Measurements from ENCODE around the gene PRR35.

DNA sequence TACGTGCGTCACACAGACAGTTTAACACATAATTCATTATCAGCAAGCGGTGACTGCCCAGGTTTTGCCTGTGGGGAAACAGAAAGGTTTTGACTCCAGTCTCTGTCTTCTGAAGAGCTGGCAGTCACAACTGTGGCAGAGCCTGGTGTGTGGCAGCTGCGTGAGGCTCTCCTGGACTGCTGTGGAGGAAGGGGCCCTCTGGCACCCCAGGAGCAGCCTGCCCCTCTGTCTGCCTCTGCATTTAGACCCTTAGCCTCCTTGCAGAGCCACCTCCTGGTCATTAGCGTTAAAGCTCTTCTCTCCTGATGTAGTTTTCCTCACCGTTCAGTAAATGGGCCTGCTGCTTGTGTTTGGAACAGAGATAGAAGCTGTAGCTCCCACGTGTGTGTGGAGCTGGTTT, 40.6 kb downstream of the PRR35 start:
- TF ChIP-seq, protein P1, sequence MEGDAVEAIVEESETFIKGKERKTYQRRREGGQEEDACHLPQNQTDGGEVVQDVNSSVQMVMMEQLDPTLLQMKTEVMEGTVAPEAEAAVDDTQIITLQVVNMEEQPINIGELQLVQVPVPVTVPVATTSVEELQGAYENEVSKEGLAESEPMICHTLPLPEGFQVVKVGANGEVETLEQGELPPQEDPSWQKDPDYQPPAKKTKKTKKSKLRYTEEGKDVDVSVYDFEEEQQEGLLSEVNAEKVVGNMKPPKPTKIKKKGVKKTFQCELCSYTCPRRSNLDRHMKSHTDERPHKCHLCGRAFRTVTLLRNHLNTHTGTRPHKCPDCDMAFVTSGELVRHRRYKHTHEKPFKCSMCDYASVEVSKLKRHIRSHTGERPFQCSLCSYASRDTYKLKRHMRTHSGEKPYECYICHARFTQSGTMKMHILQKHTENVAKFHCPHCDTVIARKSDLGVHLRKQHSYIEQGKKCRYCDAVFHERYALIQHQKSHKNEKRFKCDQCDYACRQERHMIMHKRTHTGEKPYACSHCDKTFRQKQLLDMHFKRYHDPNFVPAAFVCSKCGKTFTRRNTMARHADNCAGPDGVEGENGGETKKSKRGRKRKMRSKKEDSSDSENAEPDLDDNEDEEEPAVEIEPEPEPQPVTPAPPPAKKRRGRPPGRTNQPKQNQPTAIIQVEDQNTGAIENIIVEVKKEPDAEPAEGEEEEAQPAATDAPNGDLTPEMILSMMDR (IDR thresholded peaks at IDR 0.05): no peak
- no peak for TF ChIP-seq POLR2AphosphoS5 (IDR thresholded peaks at IDR 0.05)
- no peak for TF ChIP-seq POLR2A (IDR thresholded peaks at IDR 0.05)

Data from sigmoid colon (tissue), 4 donors.